Ishikawa (cell line): ENCODE measurements around the gene STX18.
A peak's percentile ranks its signal among the peaks of the same experiment; 100 is the strongest.

Experiments used
- CEBPB ChIP-seq: IDR thresholded peaks from 2 replicates; pipeline ENCODE4 v1.6.1; 2012
- CREB1 ChIP-seq: IDR thresholded peaks from 2 replicates; pipeline ENCODE4 v1.6.1; 2012; ENCODE audit warnings: low read depth
- EGR1 ChIP-seq: IDR thresholded peaks from 2 replicates; pipeline ENCODE4 v1.6.1; 2012
- EP300 ChIP-seq: IDR thresholded peaks from 2 replicates; pipeline ENCODE4 v1.6.1; 2012; ENCODE audit warnings: borderline replicate concordance
- FOXM1 ChIP-seq: IDR thresholded peaks from 2 replicates; pipeline ENCODE4 v1.6.1; 2012; ENCODE audit warnings: low read depth, borderline replicate concordance
- NFIC ChIP-seq: IDR thresholded peaks from 2 replicates; pipeline ENCODE4 v1.6.1; 2012
- RAD21 ChIP-seq: IDR thresholded peaks from 2 replicates; pipeline ENCODE4 v1.6.1; 2012; ENCODE audit warnings: low read depth
- TAF1 ChIP-seq: IDR thresholded peaks from 2 replicates; pipeline ENCODE4 v1.6.1; 2012; ENCODE audit warnings: low read depth, mild to moderate bottlenecking
- TCF12 ChIP-seq: IDR thresholded peaks from 2 replicates; pipeline ENCODE4 v1.6.1; 2012; ENCODE audit warnings: low read depth
- TEAD4 ChIP-seq: IDR thresholded peaks from 2 replicates; pipeline ENCODE4 v1.6.1; 2012
- YY1 ChIP-seq: IDR thresholded peaks from 2 replicates; pipeline ENCODE4 v1.6.1; 2012; ENCODE audit warnings: low read depth
- ZBTB7A ChIP-seq: IDR thresholded peaks from 2 replicates; pipeline ENCODE4 v1.6.1; 2012; ENCODE audit warnings: low read depth
- TF ChIP-seq, protein P1 (sequence below): IDR thresholded peaks from 2 replicates; pipeline ENCODE4 v1.6.1; 2012; ENCODE audit warnings: low read depth, mild to moderate bottlenecking
- TF ChIP-seq, protein P2 (sequence below): IDR thresholded peaks from 2 replicates; pipeline ENCODE4 v1.6.1; 2012
- TF ChIP-seq, protein P3 (sequence below): IDR thresholded peaks from 2 replicates; pipeline ENCODE4 v1.6.1; 2012

The STX18 gene

DNA sequence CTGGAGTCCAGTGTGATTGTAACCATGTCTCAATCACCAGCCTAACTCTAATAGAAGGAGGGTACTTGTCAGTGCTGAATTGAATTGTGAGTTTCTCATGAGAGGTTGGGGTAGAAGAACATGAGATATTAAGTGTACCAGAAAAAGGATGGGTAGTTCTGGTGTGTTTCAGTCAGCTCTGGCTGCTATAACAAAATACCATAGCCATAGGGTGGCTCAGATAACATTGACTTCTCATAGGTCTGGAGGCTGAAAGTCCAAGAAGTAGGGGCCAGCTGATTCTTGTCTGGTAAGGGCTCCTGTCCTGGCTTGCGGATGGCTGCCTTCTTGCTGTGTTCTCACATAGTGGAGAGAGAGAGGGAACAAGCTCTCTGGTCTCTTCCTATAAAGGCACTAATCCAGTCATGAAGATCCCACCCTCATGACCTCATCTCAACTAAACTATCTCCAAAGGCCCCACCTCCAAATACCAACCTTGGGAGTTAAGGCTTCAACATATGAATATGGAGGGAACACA is 35.6 kb upstream of the STX18 start:
- TF ChIP-seq ZBTB7A (no peak), YY1 (no peak), TEAD4 (no peak), CREB1 (no peak), FOXM1 (no peak), EGR1 (no peak)
- TF ChIP-seq, protein P1, sequence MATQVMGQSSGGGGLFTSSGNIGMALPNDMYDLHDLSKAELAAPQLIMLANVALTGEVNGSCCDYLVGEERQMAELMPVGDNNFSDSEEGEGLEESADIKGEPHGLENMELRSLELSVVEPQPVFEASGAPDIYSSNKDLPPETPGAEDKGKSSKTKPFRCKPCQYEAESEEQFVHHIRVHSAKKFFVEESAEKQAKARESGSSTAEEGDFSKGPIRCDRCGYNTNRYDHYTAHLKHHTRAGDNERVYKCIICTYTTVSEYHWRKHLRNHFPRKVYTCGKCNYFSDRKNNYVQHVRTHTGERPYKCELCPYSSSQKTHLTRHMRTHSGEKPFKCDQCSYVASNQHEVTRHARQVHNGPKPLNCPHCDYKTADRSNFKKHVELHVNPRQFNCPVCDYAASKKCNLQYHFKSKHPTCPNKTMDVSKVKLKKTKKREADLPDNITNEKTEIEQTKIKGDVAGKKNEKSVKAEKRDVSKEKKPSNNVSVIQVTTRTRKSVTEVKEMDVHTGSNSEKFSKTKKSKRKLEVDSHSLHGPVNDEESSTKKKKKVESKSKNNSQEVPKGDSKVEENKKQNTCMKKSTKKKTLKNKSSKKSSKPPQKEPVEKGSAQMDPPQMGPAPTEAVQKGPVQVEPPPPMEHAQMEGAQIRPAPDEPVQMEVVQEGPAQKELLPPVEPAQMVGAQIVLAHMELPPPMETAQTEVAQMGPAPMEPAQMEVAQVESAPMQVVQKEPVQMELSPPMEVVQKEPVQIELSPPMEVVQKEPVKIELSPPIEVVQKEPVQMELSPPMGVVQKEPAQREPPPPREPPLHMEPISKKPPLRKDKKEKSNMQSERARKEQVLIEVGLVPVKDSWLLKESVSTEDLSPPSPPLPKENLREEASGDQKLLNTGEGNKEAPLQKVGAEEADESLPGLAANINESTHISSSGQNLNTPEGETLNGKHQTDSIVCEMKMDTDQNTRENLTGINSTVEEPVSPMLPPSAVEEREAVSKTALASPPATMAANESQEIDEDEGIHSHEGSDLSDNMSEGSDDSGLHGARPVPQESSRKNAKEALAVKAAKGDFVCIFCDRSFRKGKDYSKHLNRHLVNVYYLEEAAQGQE, result no peak
- TF ChIP-seq, protein P2, sequence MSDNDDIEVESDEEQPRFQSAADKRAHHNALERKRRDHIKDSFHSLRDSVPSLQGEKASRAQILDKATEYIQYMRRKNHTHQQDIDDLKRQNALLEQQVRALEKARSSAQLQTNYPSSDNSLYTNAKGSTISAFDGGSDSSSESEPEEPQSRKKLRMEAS, result no peak
- TF ChIP-seq, protein P3, sequence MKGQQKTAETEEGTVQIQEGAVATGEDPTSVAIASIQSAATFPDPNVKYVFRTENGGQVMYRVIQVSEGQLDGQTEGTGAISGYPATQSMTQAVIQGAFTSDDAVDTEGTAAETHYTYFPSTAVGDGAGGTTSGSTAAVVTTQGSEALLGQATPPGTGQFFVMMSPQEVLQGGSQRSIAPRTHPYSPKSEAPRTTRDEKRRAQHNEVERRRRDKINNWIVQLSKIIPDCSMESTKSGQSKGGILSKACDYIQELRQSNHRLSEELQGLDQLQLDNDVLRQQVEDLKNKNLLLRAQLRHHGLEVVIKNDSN, result no peak

DNA sequence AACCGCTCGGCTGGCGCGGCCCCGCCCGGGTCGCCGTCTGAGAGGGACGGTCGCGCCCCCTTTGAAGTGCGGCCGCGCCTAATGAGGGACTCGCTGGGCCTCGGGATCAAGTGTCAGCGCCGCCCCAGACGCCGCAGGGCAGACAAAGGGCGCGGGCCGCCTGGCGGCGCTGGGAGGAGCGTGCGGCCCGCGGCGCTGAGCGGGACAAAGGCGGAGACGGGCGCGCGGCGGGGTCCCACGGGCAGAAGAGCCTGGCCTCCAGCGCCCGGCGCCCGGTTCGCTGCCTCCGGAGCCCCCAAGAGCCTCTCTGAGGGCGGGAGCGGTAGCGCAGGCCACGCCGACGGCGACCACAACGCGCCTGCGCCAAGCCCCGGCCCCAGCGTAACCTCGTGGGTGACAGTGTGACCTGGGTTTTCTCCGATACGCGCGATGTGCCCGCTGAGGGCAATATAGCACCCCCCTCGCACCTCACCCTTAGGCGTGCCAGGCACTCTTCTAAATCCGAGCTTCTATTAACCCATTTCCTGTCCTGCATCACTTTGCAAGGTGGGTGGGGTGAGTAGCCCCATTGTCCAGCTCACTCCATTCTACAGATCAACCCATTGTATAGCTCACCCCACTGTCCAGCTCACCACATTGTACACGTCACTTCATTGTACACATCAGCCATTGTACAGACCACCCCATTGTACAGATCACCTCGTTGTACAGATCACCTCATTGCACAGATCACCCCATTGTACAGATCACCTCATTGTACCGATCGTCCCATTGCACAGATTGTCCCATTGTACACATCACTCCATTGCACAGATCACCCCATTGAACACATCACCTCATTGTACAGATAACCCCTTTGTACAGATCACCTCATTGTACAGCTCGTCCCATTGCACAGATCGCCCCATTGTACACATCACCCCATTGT is 33.7 kb upstream of the STX18 start:
- TF ChIP-seq CREB1, result no peak
- TF ChIP-seq EP300, result peak; percentile 69
- TF ChIP-seq, protein P2, result peak; percentile 92
- TF ChIP-seq, protein P3, result no peak
- peak; percentile 47; the same call in 1 of the 2 replicates for TF ChIP-seq TAF1
- peak; percentile 25; the same call in 1 of the 2 replicates for TF ChIP-seq YY1
- peak; percentile 73 for TF ChIP-seq ZBTB7A
- TF ChIP-seq TEAD4, result peak; percentile 44

DNA sequence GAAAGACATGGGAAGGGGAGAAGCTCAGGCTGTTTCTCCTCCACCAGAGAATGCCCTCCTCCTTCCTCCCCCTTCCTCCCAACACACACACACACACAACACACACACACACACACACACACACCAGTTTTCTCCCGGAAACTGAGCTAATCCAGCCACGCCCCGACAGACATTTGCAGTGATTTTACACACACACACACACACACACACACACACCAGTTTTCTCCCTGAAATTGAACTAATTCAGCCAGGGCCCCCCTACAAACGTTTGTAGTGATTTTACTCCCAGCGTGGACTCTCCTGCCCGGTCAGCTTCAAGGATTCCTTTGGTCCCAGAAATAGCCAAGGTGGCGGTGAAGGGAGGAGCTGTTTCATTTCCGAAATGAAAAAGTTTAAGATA is 32.9 kb upstream of the STX18 start:
- TF ChIP-seq, protein P1, result no peak
- TF ChIP-seq, protein P3, result no peak
- no peak for TF ChIP-seq NFIC
- TF ChIP-seq TEAD4, result no peak
- TF ChIP-seq RAD21, result no peak

DNA sequence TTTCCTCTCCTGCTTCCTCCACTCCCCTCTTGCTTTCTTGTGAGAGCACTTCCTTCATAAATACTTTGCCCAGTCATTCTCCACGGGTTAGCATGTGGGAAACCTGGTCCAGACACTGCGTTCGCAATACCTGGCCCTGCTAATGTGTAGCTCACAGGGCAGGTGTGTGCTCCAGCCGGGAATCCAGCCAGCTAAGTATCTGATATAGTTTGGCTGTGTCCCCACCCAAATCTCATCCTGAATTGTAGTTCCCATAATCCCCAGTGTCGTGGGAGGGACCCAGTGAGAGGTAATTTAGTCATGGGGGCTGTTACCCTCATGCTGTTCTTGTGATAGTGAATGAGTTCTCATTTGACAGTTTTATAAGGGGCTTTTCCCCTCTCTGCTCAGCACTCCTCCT is 32.2 kb upstream of the STX18 start:
- TF ChIP-seq TAF1, result no peak
- TF ChIP-seq EGR1, result no peak
- TF ChIP-seq CEBPB, result no peak
- no peak for TF ChIP-seq RAD21

DNA sequence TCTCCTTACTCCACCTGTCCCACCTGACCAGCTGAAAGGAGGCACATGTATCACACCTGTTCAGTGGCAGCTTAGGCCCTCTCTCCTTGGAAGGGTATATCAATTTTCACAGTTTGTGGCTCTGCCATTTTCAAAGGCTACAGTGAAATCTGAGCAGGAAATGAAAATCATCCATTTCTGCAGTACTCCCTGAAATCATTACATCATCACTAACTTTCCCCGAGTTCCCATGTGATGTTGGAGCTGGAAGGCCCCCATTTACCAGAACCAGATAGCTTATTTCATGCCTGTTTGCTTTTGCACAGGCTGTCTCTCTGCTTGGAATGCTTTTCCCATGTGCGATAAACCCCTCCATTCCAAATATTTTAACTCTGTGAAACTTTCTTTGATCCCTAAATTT is 31.0 kb upstream of the STX18 start:
- TF ChIP-seq RAD21 (no peak), CREB1 (no peak), TEAD4 (no peak), YY1 (no peak), EGR1 (no peak), TCF12 (no peak), ZBTB7A (no peak), FOXM1 (no peak), TAF1 (no peak), CEBPB (no peak), NFIC (no peak), EP300 (no peak)
- TF ChIP-seq, protein P1, result no peak
- TF ChIP-seq, protein P3, result no peak
- TF ChIP-seq, protein P2, result no peak
